Body of pancreas (tissue), 4 donors: ENCODE results near the gene TEAD4. TPM values are rescaled to one million over a fixed set of nuclear protein-coding genes. Genes with fewer than 3 reads are reported as not detected.

ENCODE experiments used
- ATAC-seq: fragments of 150-250 bp; one replicate; pipeline ENCODE4 v1.9.1; 2016
- DNase-seq, 4 donors: peaks; one replicate each; pipeline ENCODE4 v3.0.0-alpha.2; 2019
- H3K27ac ChIP-seq, 4 donors: fragments of 200-600 bp; sonication (generic); 1 replicate in 3 of 4; 2 replicates in 1 of 4; pipeline versions ENCODE4 v1.5.1 to v1.6.1; 2016 to 2019; ENCODE audit warnings: mild to moderate bottlenecking in 1 of 4, mixed read lengths in 1 of 4, moderate library complexity in 1 of 4
- H3K27me3 ChIP-seq, 2 donors: fragments of 200-600 bp; sonication (generic); one replicate each; pipeline ENCODE4 v1.6.0; 2016; ENCODE audit warnings: mild to moderate bottlenecking in 1 of 2
- H3K36me3 ChIP-seq, 2 donors: fragments of 200-600 bp; sonication (generic); replicated peaks in 1 of 2; 2 replicates each; pipeline ENCODE4 v1.5.1; 2016; ENCODE audit warnings: low read depth in 2 of 2; ENCODE audit not compliant: insufficient read depth in 1 of 2
- H3K4me1 ChIP-seq: fragments of 200-600 bp; sonication (generic); one replicate; pipeline ENCODE4 v1.6.0; 2016
- H3K4me3 ChIP-seq, 2 donors: fragments of 200-600 bp; sonication (generic); 1 replicate in 1 of 2; 2 replicates in 1 of 2; pipeline ENCODE4 v1.5.1; 2016 to 2019
- H3K9me3 ChIP-seq, 3 donors: fragments of 200-600 bp; sonication (generic); 1 replicate in 2 of 3; 2 replicates in 1 of 3; pipeline ENCODE4 v1.5.1; 2016
- POLR2A ChIP-seq, 3 donors: fragments of 450-650 bp; IDR thresholded peaks; one replicate each; pipeline ENCODE4 v1.6.1; 2016; ENCODE audit warnings: antibody characterized with exemption in 3 of 3, mild to moderate bottlenecking in 2 of 3
- WGBS, 2 donors: methylation state at CpG; one replicate each; pipeline ENCODE4 v1.1.5; 2017; 5-methylcytosine and 5-hydroxymethylcytosine counted together
- intact Hi-C: fragments of 100-400 bp; cut with DNase I; formaldehyde crosslinking; loops from one replicate; pipeline ENCODE4 v1.15.1; 2023
- total RNA-seq, 2 donors: library from RNA; depleted of rRNA; stranded (reverse); fragments of >200 nt; gene quantifications; one replicate each; pipeline ENCODE4 v1.1.0, GENCODE V29; 2016
- TF ChIP-seq, protein P1 (sequence below), 7 experiments: fragments of 450-650 bp in 4 of 7; fragments of 200-600 bp in 3 of 7; sonication (generic) in 3 of 7; IDR thresholded peaks; one replicate each; pipeline ENCODE4 v1.5.1; 2016 to 2019; ENCODE audit warnings: antibody characterized with exemption in 7 of 7

Gene TEAD4
- total RNA-seq, 2 donors from 2014 or later: 25.1 to 28.5 TPM

DNA sequence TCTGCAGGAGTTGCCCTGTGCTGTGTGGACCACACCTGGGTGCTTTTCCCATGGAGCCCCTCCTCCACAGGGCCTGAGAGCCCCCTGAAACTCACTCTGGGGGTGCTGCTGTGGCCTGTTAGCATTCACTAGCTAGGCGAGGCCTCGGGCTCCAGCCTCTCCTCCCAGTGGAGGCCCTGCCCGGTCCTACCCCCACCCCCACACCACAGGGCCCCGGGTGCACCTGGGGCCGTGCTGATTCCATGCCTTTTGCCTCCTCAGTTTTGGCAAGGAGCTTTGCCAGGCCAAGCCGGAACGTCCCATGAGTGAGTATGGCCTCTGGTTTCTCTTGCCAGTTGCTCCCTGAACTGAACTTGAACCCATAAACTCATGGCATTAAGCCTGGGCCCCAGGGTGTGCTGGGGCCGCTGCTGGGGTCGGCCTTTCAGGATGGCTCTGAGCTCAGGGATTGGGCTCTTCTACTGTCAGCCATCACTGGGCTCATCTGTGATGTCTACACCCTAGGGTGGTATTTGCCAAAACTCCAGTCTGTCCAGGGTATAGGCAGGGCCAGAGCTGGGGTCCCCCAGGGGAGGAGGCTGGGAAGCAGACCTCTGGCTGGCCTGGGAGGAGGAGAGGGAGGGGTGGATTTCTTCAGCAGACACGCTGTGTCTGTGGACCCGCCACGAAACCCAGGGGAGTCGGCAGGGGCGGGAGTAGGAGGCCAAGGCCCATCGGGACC lies 59.2 kb downstream of the TEAD4 start:
- H3K27me3 ChIP-seq: no peaks in the 10 kb centered on the region
- WGBS, 2 donors: 91 to 100% methylated on average over 5 to 15 of the region's 15 CpGs
- TF ChIP-seq, protein P1, sequence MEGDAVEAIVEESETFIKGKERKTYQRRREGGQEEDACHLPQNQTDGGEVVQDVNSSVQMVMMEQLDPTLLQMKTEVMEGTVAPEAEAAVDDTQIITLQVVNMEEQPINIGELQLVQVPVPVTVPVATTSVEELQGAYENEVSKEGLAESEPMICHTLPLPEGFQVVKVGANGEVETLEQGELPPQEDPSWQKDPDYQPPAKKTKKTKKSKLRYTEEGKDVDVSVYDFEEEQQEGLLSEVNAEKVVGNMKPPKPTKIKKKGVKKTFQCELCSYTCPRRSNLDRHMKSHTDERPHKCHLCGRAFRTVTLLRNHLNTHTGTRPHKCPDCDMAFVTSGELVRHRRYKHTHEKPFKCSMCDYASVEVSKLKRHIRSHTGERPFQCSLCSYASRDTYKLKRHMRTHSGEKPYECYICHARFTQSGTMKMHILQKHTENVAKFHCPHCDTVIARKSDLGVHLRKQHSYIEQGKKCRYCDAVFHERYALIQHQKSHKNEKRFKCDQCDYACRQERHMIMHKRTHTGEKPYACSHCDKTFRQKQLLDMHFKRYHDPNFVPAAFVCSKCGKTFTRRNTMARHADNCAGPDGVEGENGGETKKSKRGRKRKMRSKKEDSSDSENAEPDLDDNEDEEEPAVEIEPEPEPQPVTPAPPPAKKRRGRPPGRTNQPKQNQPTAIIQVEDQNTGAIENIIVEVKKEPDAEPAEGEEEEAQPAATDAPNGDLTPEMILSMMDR (IDR thresholded peaks at IDR 0.05): no peak
- no peak for TF ChIP-seq POLR2A (IDR thresholded peaks at IDR 0.05)
- H3K4me1 ChIP-seq: no peaks in the 10 kb centered on the region
- no peak overlapping the region for H3K27ac ChIP-seq
- intact Hi-C loops: no loop called here
- DNase-seq: no peak
- ATAC-seq: no peak
- no peaks in the 10 kb centered on the region for H3K9me3 ChIP-seq
- H3K4me3 ChIP-seq: no peak overlapping the region
- H3K36me3 ChIP-seq: peaks cover 0 to 14% of the 10 kb centered on the region in 2 donors

DNA sequence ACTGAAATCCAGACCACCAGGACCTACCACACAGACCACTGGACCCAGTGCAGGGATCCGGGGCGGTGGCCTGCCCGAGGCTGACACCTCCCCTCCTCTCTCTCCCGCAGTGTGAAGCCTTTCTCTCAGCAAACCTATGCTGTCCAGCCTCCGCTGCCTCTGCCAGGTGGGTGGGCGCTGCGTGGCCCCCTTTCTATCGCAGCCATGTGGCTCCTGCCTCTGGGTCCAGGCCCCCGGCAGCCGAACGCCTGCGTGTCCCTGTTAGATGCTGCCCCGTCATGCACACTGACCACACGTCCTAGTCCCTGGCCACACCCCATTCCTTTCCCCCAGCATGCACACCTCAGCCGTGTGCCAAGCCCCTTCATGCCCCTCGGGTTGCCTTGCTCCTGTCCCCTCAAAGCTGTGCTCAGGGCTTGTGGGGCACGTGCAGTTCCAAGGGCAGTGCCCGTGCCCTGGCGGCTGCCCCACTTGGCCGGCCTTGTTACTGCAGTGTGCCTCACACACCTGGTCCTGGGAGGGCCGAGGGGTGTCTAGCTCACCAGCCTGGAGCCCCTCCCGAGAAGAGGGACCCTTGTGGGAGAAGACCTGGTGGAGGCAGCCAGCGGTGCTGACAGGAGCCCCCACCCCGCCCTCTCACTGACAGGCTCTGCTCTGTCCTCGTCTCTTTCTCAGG lies 59.9 kb downstream of the TEAD4 start:
- Histone ChIP-seq H3K27ac (no peak overlapping the region), H3K4me3 (no peak overlapping the region), H3K9me3 (no peaks in the 10 kb centered on the region), H3K36me3 (peaks cover 0 to 14% of the 10 kb centered on the region in 2 donors), H3K27me3 (no peaks in the 10 kb centered on the region), H3K4me1 (no peaks in the 10 kb centered on the region)
- DNase-seq (no peak), ATAC-seq (no peak)
- TF ChIP-seq POLR2A (IDR thresholded peaks at IDR 0.05): no peak
- TF ChIP-seq, protein P1 (IDR thresholded peaks at IDR 0.05): no peak
- intact Hi-C loops: no loop called here
- 91 to 92% methylated on average over 22 to 25 of the region's 25 CpGs for WGBS, 2 donors

DNA sequence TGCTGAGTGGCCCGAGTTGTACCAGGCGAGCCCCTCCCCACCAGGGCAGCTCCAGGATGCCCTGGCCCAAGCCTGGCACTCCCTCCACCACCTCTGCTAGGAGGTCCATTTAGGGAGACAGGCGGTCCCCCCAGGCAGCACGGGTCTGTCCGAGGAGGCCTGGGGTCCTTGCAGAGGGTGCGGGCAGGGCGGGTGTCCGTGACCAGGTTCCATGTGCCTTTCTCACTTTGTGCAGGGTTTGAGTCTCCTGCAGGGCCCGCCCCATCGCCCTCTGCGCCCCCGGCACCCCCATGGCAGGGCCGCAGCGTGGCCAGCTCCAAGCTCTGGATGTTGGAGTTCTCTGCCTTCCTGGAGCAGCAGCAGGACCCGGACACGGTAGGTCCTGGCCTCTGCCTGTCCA lies 61.2 kb downstream of the TEAD4 start:
- Histone ChIP-seq H3K27ac (no peak overlapping the region), H3K27me3 (no peaks in the 10 kb centered on the region), H3K36me3 (peaks cover 0 to 12% of the 10 kb centered on the region in 2 donors), H3K9me3 (no peaks in the 10 kb centered on the region), H3K4me1 (no peaks in the 10 kb centered on the region), H3K4me3 (no peak overlapping the region)
- no peak for TF ChIP-seq POLR2A (IDR thresholded peaks at IDR 0.05)
- TF ChIP-seq, protein P1 (IDR thresholded peaks at IDR 0.05): no peak
- DNase-seq: no peak
- intact Hi-C loops: no loop called here
- ATAC-seq: no peak
- WGBS, 2 donors: 94% methylated on average over 7 to 10 of the region's 16 CpGs

DNA sequence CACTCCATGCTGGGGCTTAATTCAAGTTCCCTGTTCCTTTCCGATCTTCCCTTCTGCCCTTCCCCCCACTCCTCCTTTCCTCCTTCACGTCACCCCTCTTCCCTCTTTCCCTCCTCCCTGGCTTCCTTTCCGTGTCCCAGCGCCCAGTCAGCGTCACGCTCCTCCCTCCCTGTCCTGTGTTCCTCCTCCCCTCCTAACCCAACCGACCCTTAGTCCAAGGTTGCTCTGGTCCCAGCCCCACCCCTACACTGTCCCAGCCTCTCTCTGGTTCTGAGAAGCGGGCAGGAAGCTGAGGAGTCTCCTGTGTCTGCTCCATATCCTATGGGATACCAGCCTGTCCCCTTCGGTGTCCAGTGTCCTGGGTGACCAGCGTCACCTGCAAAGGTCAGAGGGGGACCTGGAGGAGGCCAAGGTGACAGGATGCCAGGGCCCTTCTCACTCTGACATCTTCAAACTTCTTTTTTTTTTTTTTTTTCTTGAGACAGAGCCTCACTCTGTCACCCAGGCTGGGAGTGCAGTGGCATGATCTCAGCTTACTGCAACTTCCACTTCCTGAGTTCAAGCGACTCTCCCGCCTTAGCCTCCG lies 61.7 kb downstream of the TEAD4 start:
- H3K27ac ChIP-seq: no peak overlapping the region
- no peaks in the 10 kb centered on the region for H3K9me3 ChIP-seq
- no peaks in the 10 kb centered on the region for H3K4me1 ChIP-seq
- peaks cover 0 to 9% of the 10 kb centered on the region in 2 donors for H3K36me3 ChIP-seq
- no peak overlapping the region for H3K4me3 ChIP-seq
- ATAC-seq (no peak), DNase-seq (no peak)
- WGBS, 2 donors: 88 to 90% methylated on average over 12 to 13 of the region's 13 CpGs
- H3K27me3 ChIP-seq: no peaks in the 10 kb centered on the region
- TF ChIP-seq, protein P1 (IDR thresholded peaks at IDR 0.05): no peak
- no peak for TF ChIP-seq POLR2A (IDR thresholded peaks at IDR 0.05)
- intact Hi-C loops: no loop called here
